Uterus (tissue), 4 donors: Measurements from ENCODE around the gene SNX15. TPM values are rescaled to one million over a fixed set of nuclear protein-coding genes. Genes with fewer than 3 reads are reported as not detected.

Experiments used
- DNase-seq, 2 donors: peaks; one replicate each; pipeline ENCODE4 v3.0.0-alpha.2; 2019 to 2020
- H3K27ac ChIP-seq, 2 donors: fragments of 200-600 bp; sonication (generic); 1 replicate in 1 of 2; 2 replicates in 1 of 2; pipeline ENCODE4 v1.5.1; 2016 to 2018
- H3K27me3 ChIP-seq, 2 donors: fragments of 200-600 bp; sonication (generic); one replicate each; pipeline ENCODE4 v1.5.1; 2018 to 2019; ENCODE audit warnings: control low read depth in 1 of 2
- H3K36me3 ChIP-seq, 2 donors: fragments of 200-600 bp; sonication (generic); one replicate each; pipeline ENCODE4 v1.5.1; 2019; ENCODE audit warnings: control low read depth in 1 of 2
- H3K4me1 ChIP-seq, 2 donors: fragments of 200-600 bp; sonication (generic); one replicate each; pipeline ENCODE4 v1.5.1; 2018 to 2019; ENCODE audit warnings: control low read depth in 1 of 2
- H3K4me3 ChIP-seq, 2 donors: fragments of 200-600 bp; sonication (generic); 1 replicate in 1 of 2; 2 replicates in 1 of 2; pipeline ENCODE4 v1.5.1; 2018 to 2019; ENCODE audit warnings: mild to moderate bottlenecking in 1 of 2
- H3K9me3 ChIP-seq, 2 donors: fragments of 200-600 bp; sonication (generic); one replicate each; pipeline ENCODE4 v1.5.1; 2019; ENCODE audit warnings: control low read depth in 1 of 2
- POLR2A ChIP-seq, 2 donors: fragments of 450-650 bp; IDR thresholded peaks; one replicate each; pipeline ENCODE4 v1.6.1; 2016; ENCODE audit warnings: antibody characterized with exemption in 2 of 2, mild to moderate bottlenecking in 1 of 2, moderate library complexity in 1 of 2
- intact Hi-C: fragments of 100-400 bp; cut with DNase I; formaldehyde crosslinking; loops from one replicate; pipeline ENCODE4 v1.15.1; 2023; ENCODE audit warnings: low total_unique reads
- total RNA-seq, 4 donors: library from RNA; depleted of rRNA in 3 of 4; stranded (reverse); fragments of >200 nt in 3 of 4; gene quantifications; one replicate each; pipeline versions ENCODE4 v1.1.0 to v1.2.4, GENCODE V29; 2014 to 2023
- TF ChIP-seq, protein P1 (sequence below), 4 experiments: fragments of 200-600 bp in 2 of 4; fragments of 450-650 bp in 2 of 4; sonication (generic) in 2 of 4; IDR thresholded peaks; one replicate each; pipeline ENCODE4 v1.5.1; 2016 to 2019; ENCODE audit warnings: antibody characterized with exemption in 4 of 4, mild to moderate bottlenecking in 2 of 4, moderate library complexity in 1 of 4
- donor health status: DM: yes; HTN: yes; CAD: no.

Gene SNX15
- total RNA-seq, 4 donors from 2014 or later: 13.1 to 27.6 (median 20.6) TPM

DNA sequence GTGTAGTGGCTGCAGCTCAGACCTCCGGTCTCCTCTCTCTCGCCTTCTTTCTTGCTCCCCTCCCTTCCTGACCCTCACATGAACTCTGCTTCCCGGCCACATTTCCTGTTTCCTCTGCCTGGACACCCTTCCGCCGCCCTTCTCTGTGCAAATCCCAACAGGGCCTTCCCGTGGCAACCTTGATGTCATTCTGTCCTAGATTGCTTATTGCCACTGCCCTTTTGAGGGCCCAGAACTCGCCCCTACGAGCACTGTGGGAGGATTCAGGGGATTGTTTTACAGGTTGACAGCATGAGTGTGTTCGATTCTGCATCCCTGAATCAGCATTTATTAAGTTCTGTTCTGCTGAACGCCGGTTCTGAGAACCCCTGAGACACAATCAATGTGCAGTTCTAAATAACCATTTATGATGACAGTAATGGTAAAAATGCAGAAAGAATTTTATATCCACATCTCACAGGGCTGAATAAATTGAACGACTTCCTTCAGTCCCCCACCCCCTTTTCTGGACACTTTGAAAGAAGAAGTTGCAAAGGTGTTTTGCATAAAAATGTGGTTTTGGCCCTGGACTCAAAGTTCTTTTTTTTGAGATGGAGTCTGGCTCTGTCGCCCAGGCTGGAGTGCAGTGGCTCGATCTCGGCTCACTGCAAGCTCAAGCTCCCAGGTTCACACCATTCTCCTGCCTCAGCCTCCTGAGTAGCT lies 36.9 kb upstream of the SNX15 start:
- TF ChIP-seq, protein P1, sequence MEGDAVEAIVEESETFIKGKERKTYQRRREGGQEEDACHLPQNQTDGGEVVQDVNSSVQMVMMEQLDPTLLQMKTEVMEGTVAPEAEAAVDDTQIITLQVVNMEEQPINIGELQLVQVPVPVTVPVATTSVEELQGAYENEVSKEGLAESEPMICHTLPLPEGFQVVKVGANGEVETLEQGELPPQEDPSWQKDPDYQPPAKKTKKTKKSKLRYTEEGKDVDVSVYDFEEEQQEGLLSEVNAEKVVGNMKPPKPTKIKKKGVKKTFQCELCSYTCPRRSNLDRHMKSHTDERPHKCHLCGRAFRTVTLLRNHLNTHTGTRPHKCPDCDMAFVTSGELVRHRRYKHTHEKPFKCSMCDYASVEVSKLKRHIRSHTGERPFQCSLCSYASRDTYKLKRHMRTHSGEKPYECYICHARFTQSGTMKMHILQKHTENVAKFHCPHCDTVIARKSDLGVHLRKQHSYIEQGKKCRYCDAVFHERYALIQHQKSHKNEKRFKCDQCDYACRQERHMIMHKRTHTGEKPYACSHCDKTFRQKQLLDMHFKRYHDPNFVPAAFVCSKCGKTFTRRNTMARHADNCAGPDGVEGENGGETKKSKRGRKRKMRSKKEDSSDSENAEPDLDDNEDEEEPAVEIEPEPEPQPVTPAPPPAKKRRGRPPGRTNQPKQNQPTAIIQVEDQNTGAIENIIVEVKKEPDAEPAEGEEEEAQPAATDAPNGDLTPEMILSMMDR (IDR thresholded peaks at IDR 0.05): no peak
- TF ChIP-seq POLR2A (IDR thresholded peaks at IDR 0.05): no peak
- H3K27ac ChIP-seq: peak overlapping the region; percentile 0 to 27
- H3K4me3 ChIP-seq: no peak overlapping the region
- no peaks in the 10 kb centered on the region for H3K9me3 ChIP-seq
- H3K36me3 ChIP-seq: no peaks in the 10 kb centered on the region
- DNase-seq: no peak
- no peaks in the 10 kb centered on the region for H3K4me1 ChIP-seq
- no peaks in the 10 kb centered on the region for H3K27me3 ChIP-seq
- intact Hi-C loops: no loop called here

DNA sequence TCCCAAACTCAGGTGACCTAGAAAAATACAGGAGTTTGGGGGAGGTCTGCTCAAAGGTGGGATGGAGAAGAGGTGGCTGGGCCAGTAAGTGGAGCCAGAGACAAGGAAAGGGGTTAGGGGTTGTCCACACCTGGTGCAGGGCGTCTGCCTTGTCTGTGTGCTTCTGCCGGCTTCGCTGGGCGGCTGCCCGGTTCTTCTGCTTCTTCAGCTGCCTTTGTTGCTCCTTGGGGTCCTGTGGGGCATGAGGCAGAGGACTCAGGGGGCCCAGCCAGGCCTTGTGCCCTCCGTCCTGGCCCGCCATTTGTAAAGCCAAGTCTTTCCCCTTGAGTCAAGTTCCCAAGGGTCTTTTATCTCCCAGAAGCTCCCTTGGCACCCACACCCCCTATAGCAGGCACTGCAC lies 32.9 kb upstream of the SNX15 start:
- Histone ChIP-seq H3K27me3 (no peaks in the 10 kb centered on the region), H3K9me3 (no peaks in the 10 kb centered on the region), H3K4me1 (no peaks in the 10 kb centered on the region), H3K27ac (no peak overlapping the region), H3K36me3 (no peaks in the 10 kb centered on the region), H3K4me3 (no peak overlapping the region)
- DNase-seq: no peak
- TF ChIP-seq, protein P1 (IDR thresholded peaks at IDR 0.05): no peak
- no peak for TF ChIP-seq POLR2A (IDR thresholded peaks at IDR 0.05)
- intact Hi-C loops: no loop called here

DNA sequence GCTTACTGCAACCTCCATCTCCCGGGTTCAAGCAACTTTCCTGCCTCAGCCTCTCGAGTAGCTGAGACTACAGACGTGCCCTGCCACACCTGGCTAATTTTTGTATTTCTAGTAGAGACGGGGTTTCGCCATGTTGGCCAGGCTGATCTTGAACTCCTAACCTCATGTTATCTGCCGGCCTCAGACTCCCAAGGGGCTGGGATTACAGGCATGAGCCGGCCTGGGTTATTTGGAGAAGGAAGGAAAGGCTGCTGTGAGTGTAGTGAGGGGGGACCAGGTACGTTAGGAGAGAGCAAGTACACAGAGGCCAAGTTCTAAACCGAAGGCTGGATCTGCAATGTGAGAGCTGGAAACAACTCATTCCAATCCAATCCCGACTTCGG lies 30.9 kb upstream of the SNX15 start:
- intact Hi-C loops: no loop called here
- no peak for TF ChIP-seq POLR2A (IDR thresholded peaks at IDR 0.05)
- TF ChIP-seq, protein P1 (IDR thresholded peaks at IDR 0.05): no peak
- Histone ChIP-seq H3K9me3 (no peaks in the 10 kb centered on the region), H3K27me3 (no peaks in the 10 kb centered on the region), H3K4me3 (peak overlapping the region; percentile 9 to 35), H3K27ac (peak overlapping the region; percentile 25 to 55), H3K4me1 (no peaks in the 10 kb centered on the region), H3K36me3 (no peaks in the 10 kb centered on the region)
- DNase-seq: no peak

DNA sequence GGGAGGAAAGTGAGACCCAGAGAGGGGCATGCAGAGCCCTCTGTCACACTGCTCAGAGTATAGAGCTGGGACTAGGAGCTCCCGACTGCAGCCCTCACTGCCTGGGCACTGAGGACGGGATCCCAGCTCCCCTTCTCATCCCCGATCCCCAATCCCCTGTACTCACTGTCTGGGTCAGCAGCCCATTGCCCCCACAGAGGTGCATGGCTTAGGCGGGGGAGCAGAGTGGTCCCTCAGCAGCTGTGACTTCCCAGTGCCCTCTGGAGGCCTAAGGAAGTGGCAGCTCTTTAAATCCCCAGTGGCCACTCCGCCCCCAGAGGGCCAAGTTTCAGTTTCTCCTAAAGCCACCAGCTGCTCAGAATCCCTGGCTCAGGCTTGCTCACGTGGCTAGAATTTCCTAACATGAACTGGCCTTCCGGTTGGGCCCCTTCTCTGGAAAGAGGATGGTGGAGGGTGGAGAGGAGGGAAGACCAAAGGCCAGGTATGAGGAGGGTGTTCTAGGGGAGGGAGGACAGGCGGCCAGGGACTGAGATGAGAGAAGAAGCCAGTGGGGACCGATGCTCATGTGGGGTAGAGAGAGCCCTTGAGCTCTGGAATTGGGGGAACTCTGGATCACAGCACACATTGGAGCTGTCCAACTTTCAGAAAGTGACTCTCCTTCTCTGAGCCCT lies 30.4 kb upstream of the SNX15 start, which contains the start of gene BATF2:
TSS of gene BATF2 (minus strand) at position 262 of the 671 bp plus-strand sequence. CDS start at position 205, 57 bp downstream.
- intact Hi-C loops: no loop called here
- Histone ChIP-seq H3K4me1 (no peaks in the 10 kb centered on the region), H3K27ac (peak within 1 kb of the TSS; percentile 25 to 55), H3K27me3 (no peaks in the 10 kb centered on the region), H3K36me3 (no peaks in the 10 kb centered on the region), H3K4me3 (peak within 1 kb of the TSS; percentile 9 to 35), H3K9me3 (no peaks in the 10 kb centered on the region)
- peak; percentile 51 to 68 for DNase-seq
- TF ChIP-seq POLR2A (IDR thresholded peaks at IDR 0.05): peak in 1 of 2 donors; percentile 29
- TF ChIP-seq, protein P1 (IDR thresholded peaks at IDR 0.05): peak in 2 of 4 experiments; percentile 19 to 48

DNA sequence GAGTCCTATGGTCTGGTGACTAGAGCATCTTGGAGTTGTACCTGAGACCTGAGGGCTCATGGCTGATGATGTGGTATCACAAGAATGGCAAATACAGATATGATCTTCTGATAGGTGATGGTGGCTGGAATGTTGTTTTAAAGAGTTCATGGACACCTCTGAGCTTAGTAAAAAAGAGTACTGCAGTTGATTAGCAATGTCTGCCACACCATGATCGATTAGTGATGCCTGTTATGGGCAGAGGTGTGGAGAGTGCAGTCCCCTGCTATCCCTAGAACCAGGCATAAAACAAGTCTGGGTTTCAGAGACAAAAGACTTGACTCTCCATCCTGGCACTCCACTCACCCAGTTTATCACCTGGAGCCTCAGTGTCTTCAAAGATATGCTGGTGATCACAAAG lies 29.1 kb upstream of the SNX15 start:
- no peak overlapping the region for H3K27ac ChIP-seq
- no peaks in the 10 kb centered on the region for H3K4me1 ChIP-seq
- H3K4me3 ChIP-seq: no peak overlapping the region
- no peaks in the 10 kb centered on the region for H3K9me3 ChIP-seq
- intact Hi-C loops: no loop called here
- no peak for DNase-seq
- H3K36me3 ChIP-seq: no peaks in the 10 kb centered on the region
- no peak for TF ChIP-seq POLR2A (IDR thresholded peaks at IDR 0.05)
- TF ChIP-seq, protein P1 (IDR thresholded peaks at IDR 0.05): no peak
- H3K27me3 ChIP-seq: no peaks in the 10 kb centered on the region
